Endometrial microvascular endothelial cells (primary cell): ENCODE results near the gene CYP17A1. TPM values are rescaled to one million over a fixed set of nuclear protein-coding genes. Genes with fewer than 3 reads are reported as not detected.
"Not testable (repeated sequence)": the region's sequence is repeated elsewhere in the genome, so short reads cannot be mapped to it uniquely, and the experiment has no call there.

Experiments
- in situ Hi-C: cut with HindIII; loops from 2 replicates; pipeline ENCODE4 v1.10.0; 2017; ENCODE audit warnings: low sequenced_read_pairs, low pct_unique_long_range_greater_than_20kb; ENCODE audit errors: inconsistent ontology term
- total RNA-seq: library from RNA; depleted of rRNA; stranded (reverse); fragments of >200 nt; gene quantifications from one replicate; pipeline ENCODE4 v1.2.3, GENCODE V29; 2015; ENCODE audit errors: inconsistent ontology term

The CYP17A1 gene, protein sequence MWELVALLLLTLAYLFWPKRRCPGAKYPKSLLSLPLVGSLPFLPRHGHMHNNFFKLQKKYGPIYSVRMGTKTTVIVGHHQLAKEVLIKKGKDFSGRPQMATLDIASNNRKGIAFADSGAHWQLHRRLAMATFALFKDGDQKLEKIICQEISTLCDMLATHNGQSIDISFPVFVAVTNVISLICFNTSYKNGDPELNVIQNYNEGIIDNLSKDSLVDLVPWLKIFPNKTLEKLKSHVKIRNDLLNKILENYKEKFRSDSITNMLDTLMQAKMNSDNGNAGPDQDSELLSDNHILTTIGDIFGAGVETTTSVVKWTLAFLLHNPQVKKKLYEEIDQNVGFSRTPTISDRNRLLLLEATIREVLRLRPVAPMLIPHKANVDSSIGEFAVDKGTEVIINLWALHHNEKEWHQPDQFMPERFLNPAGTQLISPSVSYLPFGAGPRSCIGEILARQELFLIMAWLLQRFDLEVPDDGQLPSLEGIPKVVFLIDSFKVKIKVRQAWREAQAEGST
- total RNA-seq = not detected

- in situ Hi-C loops = no loop called here
Observed at GRCh38 chr10:102837230-102837721, at the start of gene CYP17A1. CYP17A1 (minus strand) TSS chr10:102837413; CDS start chr10:102837361, 52 bp downstream.

GRCh38 chr10:102880256-102880655 is 43.0 kb upstream of the CYP17A1 start:
- in situ Hi-C loops = no loop called here

DNA sequence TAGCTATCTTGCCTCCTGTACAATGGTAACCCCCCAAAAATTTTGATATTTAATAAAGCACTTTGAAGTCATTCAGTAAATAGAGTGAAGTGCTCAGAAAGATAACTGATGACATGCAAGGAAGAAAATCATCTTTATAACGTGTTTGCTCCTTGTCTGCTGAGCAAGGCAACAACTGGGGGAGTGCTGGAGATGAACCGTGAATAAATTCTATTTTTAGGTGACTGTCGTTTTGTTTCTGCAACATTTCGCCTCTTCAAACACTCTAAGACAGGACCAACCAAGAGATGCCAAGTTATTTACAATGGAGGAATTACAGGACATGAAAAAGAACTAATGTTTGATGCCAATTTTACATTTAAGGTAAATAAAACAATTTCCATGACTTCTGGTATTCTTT is 41.4 kb upstream of the CYP17A1 start:
- in situ Hi-C loops = no loop called here

- in situ Hi-C loops = no loop called here
Observed at GRCh38 chr10:102876747-102877153, 39.5 kb upstream of the CYP17A1 start.

GRCh38 chr10:102872163-102872562 is 35.0 kb upstream of the CYP17A1 start:
- in situ Hi-C loops = no loop called here

- in situ Hi-C loops = no loop called here
Observed at GRCh38 chr10:102870221-102870620, 33.0 kb upstream of the CYP17A1 start.

DNA sequence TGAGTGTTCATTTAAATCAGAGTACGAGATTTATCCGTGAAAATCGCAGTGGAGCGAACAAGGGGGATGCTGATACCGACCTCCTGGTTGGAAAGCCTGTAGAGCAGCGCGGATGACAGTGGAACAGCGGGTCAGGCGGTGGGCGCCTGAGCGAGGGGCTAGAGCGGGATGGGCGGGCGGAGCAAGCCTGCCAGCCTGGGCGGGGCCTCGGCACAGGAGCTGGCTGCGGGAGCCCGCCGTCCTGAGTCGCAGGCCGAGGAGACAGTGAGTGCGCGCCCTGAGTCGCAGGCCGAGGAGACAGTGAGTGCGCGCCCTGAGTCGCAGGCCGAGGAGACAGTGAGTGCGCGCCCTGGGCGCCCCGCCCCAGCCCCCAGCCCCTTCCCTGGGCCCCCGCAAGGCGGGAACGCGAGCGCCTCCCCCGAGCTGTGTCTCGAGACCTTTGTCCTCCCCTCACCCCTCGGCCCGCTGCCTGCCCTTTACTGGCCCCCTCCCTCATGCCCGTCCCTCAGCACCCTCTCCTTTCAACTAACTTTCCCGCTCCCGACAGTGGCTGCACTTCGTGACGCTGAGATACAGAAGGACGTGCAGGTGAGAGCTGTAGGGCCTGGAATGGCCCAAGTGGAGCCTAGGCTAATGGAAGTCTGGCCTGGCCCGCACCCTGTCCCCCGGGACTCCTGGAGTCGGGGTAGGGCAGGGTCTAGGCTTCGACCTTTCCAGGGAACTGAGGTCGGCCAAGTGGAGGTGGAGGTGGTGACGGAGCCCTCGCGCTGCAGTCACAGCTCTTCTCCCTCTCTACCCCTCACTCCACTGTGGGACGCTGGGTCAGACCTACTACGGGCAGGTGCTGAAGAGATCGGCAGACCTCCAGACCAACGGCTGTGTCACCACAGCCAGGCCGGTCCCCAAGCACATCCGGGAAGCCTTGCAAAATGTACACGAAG is 32.3 kb upstream of the CYP17A1 start, which contains the start of gene AS3MT:
Gene AS3MT, plus strand, starts transcription at position 213 of the 941 bp plus-strand sequence. Its CDS starts 123 bp downstream, at position 336.
- in situ Hi-C loops = no loop called here

DNA sequence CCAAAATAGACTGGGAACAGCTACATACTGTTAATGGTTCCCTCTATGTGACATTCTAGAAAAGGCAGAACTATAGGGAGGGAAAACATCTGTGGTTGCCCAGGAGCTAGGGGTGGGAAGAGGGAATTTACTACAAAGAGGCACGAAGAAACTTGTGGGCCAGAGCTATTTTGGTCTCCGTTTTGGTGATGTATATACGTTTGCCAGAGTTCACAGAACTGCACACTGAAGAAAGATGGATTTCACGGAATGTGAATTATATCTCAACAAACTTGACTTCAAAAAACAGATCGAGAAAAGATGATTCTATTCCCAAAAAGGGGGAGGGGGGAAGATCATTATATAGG is 31.7 kb upstream of the CYP17A1 start:
- in situ Hi-C loops = no loop called here

DNA sequence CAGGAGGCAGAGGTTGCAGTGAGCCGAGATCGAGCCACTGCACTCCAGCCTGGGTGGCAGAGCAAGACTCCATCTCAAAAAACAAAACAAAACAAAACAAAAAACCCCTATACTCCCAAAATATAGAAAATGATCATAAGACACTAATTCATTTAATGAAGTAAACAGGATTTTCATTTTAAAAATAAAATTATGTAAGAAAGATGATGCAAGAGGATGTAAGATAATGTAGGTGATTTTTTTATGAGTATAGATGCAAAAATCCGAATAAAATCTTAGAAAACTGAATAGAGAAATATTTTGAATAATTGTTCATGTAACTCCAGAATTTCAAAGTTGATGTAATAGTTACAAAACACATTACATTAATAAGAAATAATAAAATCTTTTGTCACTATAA is 28.4 kb upstream of the CYP17A1 start:
- in situ Hi-C loops = no loop called here

DNA sequence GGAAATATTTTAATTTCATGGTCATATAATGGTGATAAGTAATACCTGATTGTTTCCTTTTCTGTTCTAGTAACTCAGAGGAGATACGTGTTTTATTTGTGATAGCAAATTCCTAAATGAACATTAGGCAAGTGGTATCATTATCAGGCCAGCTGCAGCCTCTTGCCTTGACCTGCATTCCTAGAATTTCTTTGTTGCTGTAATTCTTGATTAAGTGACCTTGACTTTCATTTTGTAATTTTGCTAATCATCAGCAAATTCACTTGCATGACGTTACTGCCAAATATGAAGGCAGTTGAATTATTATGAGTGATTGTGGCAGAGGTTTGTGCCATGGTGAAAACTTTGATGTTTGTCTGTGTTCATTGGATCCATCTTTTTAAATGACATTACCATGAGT is 26.4 kb upstream of the CYP17A1 start:
- in situ Hi-C loops = no loop called here

DNA sequence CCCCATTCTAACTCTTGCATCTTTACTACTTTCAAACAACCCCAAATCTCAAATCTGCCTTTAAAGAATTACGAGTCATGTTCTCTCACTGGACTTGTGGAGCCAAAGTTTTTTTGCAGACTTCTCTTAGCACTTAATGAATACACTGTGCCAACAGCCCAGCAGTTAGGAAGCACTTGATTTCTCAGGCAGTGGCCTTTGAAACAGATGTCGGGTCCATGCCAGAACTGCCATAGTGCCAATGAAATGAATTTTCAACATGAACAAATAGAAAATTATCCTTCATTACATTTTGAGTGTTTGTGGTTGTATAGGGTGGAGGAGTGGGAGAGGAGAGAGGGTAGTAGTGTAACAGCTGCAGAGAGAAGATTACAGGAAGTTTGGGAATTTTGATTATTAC is 22.7 kb upstream of the CYP17A1 start:
- in situ Hi-C loops = no loop called here

DNA sequence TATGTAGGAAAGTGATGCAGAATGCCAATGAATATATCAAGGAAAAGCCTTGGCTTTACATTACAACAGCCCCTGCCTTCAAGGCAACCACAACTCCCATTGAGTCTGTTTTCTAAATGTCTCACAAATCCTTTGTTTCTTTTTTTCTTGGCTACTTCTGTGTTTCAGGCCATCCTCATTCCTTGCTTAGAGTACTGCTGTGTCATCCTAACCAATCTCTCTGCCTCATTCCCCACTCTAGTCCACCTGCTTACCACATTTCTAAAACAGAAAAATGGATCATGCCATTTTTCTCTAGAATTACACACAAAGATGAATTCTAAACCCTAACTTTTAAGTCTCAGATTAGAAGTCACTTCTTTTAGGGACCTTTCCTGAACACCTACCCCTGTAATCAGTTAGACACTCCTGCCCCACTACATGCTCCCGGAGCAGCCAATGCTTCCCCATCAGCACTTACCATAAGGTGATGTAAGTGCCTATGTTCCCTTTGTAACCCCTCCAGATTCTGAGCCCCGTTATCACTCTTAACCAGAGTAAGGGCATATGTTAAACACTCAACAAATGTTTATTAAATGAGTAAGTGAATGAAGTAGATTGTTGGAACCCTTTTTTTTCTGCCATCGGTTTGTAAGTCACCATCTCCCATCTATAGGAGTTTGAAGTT is 19.7 kb upstream of the CYP17A1 start:
- in situ Hi-C loops = no loop called here

- in situ Hi-C loops = not testable (repeated sequence)
Observed at GRCh38 chr10:102855731-102856436, 18.7 kb upstream of the CYP17A1 start.

- in situ Hi-C loops = not testable (repeated sequence)
Observed at GRCh38 chr10:102853237-102853636, 16.0 kb upstream of the CYP17A1 start.

DNA sequence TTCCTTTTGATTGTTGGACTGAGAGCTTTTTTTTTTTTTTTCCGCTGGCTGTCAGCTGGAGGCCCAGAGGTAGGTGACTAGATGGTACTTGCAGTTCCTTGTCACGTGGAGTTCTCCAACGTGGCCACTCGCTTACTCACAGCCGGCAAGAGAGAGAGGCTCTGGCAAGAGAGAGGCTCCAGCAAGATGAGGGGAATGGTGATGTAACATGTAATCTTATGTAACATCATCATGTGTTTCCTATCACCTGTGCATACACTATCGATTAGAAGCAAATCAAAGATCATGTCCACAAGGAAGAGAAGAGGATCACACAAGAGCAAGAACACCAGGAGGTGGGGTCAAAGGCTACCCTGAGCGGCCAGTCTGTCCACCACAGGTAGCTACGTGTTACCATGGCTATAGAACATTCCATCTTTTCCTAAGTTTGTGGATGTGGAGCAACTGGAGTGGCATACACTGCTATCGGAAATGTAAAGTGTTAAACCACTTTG is 12.9 kb upstream of the CYP17A1 start:
- in situ Hi-C loops = no loop called here

DNA sequence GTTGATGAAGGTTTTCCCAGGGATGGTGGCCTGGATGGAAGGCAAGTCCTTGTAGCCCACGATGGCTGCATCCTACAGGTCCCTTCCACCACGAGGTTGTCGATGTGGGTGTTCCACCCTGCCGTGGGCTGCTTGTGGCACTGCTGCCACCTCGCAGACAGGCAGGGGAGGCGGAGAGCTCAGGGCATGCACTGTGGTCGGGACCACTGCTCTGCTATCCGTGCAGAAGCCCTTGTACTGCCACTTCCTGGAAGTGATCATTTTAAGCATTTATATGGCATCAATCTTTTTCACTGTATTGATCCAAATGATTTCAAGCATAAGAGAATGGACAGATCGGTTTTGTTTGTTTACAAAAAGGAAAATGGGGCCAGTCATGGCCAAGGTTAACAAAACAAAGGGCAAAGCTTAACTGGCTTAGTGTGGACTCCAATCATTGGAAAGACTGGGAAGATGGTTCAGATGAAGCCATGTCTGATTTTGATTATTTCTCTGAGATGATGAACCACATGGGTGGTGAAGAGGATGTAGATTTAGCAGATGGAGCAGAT is 8.2 kb upstream of the CYP17A1 start:
- in situ Hi-C loops = no loop called here

DNA sequence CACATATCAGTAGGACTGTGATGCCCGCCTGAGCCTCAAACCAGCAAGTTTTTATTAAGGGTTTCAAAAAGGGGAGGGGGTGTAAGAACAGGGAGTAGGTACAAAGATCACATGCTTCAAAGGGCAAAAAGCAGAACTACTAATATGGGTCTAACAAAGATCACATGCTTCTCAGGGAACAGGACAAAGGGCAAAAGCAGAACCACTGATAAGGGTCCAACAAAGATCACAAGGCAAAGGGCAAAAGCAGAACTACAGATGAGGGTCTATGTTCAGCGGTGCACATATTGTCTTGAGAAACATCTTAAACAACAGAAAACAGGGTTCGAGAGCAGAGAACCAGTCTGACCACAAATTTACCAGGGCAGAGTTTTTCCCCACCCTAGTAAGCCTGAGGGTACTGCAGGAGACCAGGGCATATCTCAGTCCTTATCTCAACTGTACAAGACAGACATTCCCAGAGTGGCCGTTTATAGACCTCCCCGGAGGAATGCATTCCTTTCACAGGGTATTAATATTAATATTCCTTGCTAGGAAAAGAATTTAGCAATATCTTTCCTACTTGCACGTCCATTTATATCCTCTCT is 7.1 kb upstream of the CYP17A1 start:
- in situ Hi-C loops = not testable (repeated sequence)
